Fibroblast of the conjunctiva (primary cell): ENCODE measurements around the gene CYB5R2.
"Not testable (repeated sequence)": the region's sequence is repeated elsewhere in the genome, so short reads cannot be mapped to it uniquely, and the experiment has no call there.

Experiments
- DNase-seq: peaks from one replicate; pipeline ENCODE4 v3.0.0-alpha.2; 2010; ENCODE audit warnings: low read depth

The CYB5R2 gene

DNA sequence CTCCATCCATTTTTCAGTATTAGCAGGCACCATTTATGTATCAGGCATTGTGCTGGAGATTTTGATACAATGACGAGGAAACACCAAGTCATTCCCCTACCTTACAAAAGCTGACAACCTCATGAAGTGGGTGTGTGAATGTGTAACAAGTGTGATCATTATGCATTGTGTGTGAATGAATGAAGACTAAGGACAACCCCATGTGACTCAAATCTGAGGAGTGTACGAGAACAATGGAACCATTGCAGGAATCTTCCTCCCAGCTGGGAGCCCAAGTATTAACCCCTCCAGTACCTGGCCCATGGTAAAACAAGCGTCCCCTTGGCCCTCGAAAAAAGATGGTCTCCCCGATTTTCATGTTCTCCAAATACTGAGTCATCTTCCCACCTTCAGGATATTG, 4.4 kb downstream of the CYB5R2 start:
- DNase-seq = no peak

DNA sequence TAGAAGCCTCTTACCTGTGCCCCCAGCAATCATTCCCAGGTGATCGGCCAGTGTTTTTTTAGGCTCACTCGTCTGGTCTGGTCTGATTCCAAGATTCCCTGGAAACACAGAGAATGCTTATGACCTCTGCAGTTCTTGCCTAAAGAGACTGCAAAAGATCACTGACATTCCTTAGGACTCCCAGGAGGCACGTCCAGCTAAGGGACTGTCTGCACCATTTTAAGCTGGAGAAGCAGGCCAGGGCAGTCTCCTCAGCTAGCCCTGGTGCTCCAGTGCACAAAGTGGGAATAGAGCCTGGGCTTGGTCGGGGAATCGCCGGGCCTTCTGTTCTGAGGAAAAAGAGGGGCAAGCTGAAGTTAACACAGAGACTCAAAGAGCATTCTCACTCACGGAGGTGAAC, 4.8 kb downstream of the CYB5R2 start:
- no peak for DNase-seq

DNA sequence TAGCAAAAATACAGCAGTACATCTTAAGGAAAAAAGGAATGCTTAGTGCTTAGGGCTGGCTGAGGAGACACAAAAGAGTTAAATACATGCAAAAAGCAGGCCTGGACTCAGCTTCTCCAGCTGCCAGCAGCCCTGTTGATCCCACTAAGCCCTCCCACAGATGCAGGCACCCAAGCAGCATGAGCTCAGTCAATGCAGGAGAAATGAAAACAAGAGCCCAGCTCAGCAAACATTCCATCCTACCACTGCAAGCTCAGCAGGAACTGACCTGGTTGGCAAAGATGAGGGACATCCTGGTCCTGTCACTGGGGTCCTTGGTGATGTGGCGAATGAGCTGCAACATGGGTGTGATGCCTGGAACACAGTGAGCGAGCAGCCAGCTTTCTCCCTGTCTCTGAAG, 5.8 kb downstream of the CYB5R2 start:
- no peak for DNase-seq

DNA sequence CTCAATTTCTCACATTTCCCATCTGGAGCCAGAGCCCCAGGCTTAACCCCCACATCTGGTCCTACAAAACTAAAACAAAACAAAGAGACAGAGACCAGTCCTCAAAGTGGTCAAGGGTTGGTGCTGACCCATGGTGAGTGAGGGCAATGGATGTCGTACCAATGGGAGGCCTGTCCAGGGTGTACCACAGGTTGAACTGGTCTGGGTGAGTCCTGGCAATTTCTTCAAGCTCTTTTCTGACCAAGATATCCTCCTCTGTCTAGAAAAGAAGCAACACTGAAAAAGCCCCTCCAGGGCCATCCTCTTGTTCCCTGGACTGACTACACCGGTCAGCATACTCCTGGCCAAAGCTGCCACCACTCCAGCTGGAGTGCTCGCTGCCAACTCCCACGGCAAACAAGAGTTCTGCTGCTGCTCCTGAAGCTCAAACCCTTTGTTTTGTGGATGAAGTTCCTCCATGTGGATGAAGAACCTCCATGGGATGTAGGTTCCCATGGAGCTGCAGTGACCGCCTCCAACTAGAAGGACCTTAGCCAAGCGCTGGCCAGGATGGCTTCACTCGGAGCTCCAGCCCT, 6.9 kb downstream of the CYB5R2 start:
- no peak for DNase-seq

DNA sequence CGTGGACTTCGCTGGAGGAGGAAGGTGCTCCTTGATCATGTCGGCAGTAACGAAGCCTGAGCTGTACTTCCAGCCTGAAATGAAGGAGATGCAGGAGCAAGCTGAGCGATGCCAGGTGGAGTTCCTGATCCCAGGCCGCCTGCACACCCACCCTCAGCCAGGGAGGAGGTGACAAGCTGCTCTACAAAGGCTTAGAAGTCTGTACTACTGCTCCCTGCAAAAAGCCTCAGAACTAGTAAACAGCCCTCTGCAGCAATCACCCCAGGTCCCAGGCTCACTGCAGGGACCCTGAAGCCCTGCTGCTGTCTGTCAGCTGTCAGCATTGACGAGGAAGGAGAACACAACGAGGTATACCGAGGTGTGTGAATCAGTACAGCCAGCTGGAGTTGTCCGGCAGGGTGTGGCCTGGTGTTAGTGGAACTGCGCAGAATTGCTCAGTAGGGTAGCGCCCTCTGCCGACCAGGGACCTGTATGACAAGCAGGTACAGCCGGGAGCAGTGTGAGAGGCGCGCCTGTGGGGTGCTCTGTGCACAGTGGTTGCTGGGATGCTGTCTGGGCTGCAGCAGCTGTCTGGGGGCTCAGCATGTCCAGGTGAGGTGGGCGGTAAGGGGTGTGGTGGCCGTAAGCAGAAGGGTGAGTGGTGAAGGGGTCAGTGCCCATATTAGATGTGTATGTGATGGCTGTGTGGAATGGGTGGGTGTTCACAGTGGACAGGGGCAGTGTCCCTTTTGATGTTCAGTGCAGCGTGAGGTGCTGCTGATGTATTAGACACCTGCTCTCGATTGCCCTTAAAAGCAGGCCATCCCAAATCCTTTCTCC, 7.6 kb downstream of the CYB5R2 start:
- peak; percentile 55 for DNase-seq

DNA sequence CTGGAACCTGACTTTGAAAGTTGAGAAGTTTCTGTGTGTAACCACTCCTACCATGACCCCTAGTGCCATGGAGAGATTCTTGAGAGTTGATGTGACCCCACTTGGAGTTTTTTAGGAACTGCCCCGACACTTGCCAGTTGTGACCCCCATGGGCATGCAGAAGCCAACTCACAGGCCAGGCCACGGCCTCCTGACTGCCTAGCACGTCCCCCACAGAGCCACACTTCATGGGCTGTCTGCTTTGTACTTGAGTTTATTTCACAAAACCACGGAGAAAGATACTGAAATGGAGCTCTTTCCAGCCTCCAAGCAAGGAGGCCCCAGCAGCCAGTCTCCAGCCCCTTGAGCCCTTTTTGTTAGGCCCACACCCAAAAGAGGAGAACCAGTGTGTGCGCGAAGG, 8.4 kb downstream of the CYB5R2 start:
- no peak for DNase-seq

DNA sequence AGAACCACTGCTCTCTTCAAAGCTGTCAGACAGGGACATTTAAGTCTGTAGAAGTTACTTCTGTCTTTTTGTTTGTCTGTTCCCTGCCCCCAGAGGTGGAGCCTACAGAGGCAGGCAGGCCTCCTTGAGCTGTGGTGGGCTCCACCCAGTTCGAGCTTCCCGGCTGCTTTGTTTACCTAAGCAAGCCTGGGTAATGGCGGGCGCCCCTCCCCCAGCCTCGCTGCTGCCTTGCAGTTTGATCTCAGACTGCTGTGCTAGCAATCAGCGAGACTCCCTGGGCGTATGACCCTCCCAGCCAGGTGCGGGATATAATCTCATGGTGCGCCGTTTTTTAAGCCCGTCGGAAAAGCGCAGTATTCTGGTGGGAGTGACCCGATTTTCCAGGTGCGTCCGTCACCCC, 9.8 kb downstream of the CYB5R2 start:
- not testable (repeated sequence) for DNase-seq

DNA sequence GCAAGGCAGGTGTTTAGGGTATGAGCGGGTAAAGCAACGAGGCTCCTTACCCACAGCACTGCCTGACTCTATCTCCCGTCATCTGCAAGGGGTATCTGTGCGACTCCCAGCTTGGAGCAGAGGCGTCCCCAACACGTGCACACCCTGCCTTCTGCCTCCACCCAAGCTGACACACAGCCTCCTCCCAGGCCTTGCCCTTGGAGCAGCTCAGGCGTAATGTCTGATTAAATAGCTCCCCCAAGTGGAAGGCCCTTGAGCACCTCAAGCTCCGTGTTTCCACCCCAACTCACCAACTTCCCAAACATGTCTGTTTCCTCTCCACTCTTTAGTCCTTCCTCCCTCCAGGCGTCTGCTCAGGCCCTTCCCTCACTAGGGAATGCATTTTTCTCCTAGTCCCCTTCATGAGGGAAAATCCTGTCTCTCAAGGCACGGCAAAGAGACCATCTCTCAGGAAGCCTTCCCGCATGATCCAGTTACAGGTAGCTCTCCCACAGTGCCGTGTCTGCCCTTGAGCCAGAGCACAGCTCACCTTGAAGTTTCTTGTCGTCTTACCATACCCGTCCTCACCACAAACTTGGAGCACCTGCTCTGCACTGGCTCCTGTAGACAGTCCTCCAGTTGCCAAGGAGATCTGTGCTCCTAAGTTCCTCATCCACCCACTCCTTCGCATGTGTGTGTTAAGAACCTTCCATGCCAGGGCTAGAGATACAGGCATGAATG, 15.8 kb downstream of the CYB5R2 start:
- DNase-seq = peak; percentile 64

DNA sequence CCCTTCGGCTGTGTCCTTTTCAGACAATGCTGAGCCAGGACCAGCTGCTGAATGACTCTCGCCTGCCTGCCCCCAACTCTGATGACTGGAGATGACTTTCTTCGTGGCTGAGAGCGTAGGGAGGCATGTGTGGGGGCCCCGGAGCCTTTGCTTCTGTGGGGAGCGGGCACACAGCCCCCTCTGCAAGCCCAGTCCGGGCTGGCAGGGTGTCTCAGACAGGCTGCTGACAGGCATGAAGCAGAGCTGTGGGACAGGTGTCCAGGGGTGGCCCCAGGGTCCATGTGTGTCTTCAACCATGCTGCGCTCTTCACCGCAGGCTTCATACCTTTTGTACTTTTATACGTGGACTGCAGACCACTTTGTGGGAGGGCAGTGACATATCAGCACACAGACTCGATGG, 16.6 kb downstream of the CYB5R2 start:
- DNase-seq = no peak

DNA sequence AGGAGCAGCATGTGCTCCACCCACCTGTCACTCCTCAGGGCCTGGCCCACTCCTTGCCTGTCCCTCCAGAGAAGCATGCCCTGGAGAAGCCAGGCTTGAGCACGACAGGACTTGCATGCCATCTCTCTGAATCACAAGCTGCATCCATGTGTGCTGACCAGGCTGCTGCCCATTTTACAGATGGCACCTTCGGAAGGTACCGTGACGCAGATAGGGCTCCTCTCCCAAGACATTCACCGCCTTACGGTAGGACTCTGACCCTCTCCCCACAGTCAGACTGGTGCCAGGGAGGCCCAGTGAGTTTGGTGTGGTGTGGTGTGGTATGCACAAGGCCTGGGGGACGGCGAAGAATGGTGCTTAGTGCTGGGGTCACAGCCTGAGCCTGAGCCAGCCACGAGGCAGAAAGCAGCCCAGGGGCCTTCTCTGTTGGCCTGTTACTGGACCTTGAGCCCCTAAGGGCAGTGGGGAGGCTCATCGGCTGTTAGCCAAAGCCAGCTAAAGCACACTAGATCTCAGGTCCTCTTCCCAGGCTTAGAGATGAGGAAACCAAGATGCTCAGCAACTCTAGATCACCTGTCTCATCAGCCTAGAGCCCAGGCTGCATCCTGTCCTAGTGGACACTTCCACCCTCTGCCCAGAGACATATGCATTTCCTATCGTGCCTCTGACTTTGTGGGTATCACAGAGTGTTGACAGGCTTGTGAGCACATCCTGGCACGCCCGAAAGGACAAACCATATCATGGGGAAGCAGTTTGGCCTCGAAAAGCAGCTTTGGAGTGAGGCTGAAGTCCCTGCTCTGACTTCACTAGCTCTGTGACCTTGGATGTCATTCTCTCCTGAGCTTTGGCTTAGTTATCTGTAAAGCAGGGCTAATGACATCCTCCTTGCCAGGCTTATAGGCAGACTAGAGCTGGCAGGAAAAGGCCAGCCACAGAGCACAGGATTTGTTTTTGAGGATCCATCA, 17.8 kb downstream of the CYB5R2 start:
- no peak for DNase-seq

DNA sequence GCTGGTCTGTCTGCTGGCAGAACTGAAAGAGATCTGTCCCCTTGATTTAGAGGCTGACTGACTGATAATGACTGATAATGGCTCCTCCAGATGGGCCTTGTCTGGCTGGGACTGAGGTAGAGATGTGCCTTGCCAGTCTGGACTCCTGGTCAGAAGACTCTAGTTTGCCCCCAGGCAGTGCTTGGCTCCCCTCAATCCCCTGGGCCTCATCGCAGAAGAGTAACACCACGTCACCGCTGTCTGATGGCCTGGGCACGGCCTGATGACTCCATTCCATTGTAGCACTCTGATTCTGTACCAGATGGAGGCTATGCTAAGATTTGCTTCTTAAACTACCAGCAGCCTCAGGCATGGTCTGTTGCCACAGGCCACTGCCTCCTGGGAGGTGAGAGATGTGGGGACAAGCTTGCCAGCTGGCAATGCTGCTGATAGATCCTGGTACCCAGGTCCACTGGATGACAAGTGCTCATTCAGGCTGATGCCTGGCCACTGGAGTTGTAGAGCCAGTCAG, 19.1 kb downstream of the CYB5R2 start:
- no peak for DNase-seq

DNA sequence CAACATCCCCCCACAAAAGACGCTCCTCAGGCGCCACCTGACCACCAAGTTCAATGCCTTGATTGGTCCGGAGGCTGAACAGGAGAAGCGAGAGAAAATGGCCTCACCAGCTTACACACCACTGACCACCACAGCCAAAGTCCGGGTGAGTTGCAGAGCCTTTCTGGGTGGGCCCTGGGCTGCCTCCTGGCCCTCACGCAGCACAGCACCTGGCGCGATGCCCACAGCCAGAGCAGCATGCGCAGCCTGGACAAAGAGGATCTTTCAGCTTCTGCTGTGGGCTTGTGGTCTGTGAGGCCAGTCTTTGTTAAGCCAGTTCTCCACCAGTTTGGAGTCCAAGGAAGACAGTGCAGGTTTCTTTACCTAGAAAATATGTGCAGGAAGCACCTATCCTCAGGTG, 21.6 kb downstream of the CYB5R2 start:
- no peak for DNase-seq

DNA sequence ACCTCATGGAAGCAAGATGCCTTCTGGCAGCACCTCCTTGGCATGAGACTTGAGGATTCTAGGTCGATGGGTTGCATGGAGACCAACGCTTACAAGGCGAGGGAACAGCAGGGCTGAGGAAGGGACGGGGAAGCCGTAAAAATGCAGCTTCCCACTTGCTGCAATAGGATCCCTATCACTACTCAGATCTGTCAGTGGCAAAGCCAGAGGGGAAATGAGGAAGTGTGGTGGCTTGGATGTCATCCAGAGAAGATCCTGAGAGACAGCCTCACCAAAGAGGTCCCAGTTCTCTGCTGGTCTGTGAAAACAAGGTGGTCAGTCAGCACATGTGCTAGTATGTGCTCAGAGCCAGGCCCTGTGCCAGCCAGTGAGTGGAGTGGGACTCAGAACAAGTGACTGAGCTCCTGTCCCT, 22.2 kb downstream of the CYB5R2 start:
- DNase-seq = no peak

DNA sequence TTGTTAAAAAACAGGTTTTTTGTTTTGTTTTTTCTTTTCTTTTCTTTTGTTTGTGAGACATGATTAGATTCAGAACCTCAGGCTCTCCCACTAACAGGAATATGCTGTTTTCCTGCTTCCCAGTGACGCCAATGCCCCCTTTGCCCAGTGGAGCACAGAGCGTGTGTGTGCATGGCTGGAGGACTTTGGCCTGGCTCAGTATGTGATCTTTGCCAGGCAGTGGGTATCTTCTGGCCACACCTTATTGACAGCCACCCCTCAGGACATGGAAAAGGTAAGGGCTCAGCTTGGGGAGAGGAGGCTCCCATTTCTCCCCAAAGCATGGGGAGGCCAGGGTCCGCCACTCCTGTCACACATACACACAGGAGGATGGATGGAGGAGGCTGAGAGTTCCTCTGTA, 25.0 kb downstream of the CYB5R2 start:
- DNase-seq = no peak

DNA sequence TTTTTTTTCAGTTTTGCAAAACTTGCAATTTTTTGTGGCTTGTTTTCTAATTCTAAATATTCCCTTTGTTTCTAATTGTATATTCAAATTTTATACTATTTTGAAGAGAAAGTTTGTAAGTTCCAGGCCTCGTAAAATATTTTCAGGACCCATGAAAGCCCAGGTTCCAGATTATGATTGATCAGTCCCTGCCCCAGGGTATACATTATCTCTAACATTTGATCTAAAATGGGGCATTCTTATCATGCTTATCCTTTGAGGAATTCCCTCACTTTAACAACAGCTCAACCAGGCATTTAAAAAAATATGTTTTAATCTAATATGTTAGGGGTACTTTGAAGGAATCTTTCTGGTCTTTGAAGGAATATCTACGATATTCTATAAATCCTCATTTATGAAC, 26.4 kb downstream of the CYB5R2 start:
- DNase-seq = no peak

DNA sequence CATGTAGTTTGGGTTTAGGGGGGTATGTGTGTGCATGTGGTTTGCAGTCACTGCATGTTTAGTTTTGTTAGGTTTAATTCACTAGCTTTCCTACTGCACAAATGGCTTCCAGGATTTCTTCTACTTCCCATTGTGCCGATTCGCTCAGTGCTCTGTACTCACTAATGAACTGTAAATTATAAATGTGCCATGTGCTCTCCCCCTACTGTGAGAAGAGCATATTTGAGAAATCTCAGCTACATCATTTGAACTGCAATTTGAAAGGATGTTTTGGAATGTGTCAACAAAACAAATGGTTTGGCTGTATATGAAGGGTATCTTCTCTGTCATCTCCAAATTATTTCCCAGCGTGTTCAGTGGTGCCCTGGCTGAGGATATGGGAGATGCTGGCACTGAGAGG, 28.1 kb downstream of the CYB5R2 start:
- DNase-seq = no peak

DNA sequence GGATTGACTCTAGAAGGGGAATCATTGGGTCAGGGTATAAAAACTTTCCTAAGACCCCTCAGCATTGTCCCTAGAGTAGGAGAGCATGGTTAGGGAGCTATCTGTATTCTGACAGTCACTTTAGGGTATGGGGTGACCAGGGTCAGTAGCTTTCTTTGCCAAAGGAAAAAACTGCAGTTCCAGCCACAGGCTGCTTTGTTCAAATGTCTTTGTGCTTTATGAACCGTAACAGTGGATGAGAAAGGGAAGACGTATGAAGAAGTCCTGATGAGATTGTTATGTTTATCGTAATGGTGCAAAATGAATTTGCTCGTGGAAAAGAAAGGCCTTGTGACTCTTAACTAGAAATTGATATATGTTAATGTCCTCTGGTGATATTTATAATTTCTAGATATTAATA, 30.0 kb downstream of the CYB5R2 start:
- no peak for DNase-seq

DNA sequence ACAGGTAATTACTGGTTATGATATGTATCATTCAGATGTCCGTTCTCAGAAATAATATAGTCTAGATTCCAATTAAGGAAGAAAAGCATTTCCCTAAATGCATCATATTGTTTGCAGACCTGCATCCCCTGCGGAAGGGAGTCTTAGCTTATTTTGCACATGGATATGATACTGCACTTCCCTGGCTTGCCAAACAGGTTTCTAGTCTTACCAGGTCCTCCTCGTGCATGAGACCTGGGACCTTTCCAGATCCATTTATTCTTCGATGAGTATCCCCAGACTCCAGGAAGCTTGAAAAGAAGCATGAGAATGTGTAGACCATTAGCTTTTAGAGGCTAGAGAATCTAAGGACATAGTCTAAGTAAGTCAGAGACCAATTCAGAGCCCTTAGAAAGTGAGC, 30.6 kb downstream of the CYB5R2 start:
- no peak for DNase-seq

DNA sequence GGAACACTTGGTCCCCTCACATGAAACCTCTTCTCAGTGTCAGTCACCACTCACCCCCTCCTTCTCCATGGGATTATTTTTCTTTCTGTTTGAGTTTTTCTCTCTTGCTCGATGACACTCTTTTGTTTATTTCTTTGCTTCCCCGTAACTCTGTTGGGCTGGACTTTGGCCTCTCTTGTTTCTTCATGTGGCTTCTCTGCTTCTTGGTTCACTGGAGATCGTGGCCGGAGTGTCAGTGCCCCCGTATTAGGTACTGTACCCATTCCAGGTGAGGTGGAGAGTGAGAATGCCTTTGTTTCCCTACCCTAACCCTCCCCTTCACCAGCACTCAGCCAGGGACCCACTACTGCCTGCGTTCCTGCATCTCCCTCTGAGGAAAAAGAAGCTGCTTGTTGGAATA, 32.5 kb downstream of the CYB5R2 start:
- DNase-seq = no peak

DNA sequence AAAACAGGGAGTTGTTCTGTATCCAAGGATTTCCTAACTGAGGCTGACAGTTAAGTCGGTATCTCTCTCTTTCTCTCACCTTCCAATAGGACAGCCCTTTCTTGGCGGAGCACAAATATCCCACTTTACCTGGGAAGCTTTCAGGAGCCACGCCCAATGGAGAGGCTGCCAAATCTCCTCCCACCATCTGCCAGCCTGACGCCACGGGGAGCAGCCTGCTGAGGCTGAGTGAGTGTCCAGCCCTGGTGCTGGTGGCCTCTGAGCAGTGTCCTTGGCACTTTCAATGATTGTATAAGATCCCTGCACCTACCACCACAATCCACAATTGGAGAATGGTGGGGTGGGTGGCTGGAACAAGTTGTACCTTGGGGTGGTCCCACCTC, 33.7 kb downstream of the CYB5R2 start:
- DNase-seq = no peak

DNA sequence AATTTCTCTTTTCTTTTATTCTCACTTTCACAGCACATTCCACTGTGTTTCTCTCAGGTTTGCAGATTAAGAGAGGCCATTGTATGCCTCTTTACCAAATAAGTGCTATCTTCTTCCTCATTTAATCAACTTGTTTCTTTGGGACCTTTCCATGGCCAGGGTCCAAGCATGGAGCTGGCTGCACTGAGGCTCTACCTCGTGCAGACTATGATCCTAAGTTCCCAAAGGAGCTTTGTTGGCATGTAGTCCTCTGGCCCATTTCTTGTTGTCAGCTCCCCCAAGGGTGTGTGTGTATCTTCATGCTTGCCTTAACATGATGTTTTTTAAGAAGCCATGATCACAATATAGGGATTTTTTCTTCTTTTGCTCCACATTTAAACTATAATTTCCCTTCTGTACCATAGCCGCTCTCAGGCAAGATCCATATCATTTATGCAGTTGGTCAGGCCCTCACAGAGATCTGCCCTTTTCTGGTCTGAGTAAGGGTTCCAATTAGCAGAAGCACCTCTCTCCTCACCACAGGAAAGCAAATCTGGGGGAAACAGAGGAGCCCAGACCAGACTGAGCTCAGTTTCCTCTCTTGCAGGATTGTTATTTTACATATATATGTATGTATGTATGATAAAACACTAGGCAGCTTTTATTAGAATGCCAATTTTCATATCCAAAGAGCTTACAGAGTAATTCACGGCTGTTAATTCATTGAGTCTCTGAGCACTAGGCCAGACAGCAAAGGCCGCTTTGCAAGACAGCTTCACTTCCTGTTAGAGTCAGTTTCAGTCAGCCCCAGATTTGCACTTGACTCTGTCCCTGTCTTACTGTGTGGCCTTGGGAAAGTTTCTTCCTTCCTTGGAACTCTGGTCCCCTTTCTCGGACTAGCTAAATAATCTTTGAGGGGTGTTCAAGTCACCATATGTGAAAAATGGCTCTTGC, 34.3 kb downstream of the CYB5R2 start:
- no peak for DNase-seq
